Sigmoid colon (tissue), 7 donors: ENCODE measurements around the gene PPP1R3G. TPM values are rescaled to one million over a fixed set of nuclear protein-coding genes. Genes with fewer than 3 reads are reported as not detected.
A peak's percentile ranks its signal among the peaks of the same experiment; 100 is the strongest.

Experiments used
- DNase-seq: peaks from one replicate; pipeline ENCODE4 v3.0.0-alpha.2; 2019
- H3K27ac ChIP-seq, 4 donors: fragments of 200-600 bp; sonication (generic); one replicate each; pipeline ENCODE4 v1.5.1; 2016 to 2019; ENCODE audit warnings: mild to moderate bottlenecking in 1 of 4
- H3K27me3 ChIP-seq, 3 donors: fragments of 200-600 bp; sonication (generic); one replicate each; pipeline ENCODE4 v1.5.1; 2019; ENCODE audit warnings: mild to moderate bottlenecking in 1 of 3
- H3K36me3 ChIP-seq, 4 donors: fragments of 200-600 bp; sonication (generic); one replicate each; pipeline ENCODE4 v1.5.1; 2016 to 2019
- H3K4me1 ChIP-seq, 4 donors: fragments of 200-600 bp; sonication (generic); one replicate each; pipeline ENCODE4 v1.5.1; 2017 to 2019
- H3K4me3 ChIP-seq, 4 donors: fragments of 200-600 bp; sonication (generic); one replicate each; pipeline ENCODE4 v1.5.1; 2017 to 2019; ENCODE audit warnings: mild to moderate bottlenecking in 2 of 4, moderate library complexity in 1 of 4
- H3K9me3 ChIP-seq, 4 donors: fragments of 200-600 bp in 3 of 4; sonication (generic) in 3 of 4; one replicate each; pipeline versions ENCODE4 v1.5.1 to v1.6.1; 2013 to 2019
- EP300 ChIP-seq, 4 donors: sonication (generic); formaldehyde crosslinking; IDR thresholded peaks; one replicate each; pipeline ENCODE4 v1.6.1; 2017; ENCODE audit warnings: antibody characterized with exemption in 4 of 4
- POLR2A ChIP-seq, 2 donors: fragments of 450-650 bp; IDR thresholded peaks; one replicate each; pipeline ENCODE4 v1.6.1; 2016; ENCODE audit warnings: antibody characterized with exemption in 2 of 2, mild to moderate bottlenecking in 2 of 2, moderate library complexity in 2 of 2
- POLR2AphosphoS5 ChIP-seq, 4 donors: sonication (generic); formaldehyde crosslinking; IDR thresholded peaks; one replicate each; pipeline ENCODE4 v1.6.1; 2017; ENCODE audit warnings: antibody characterized with exemption in 4 of 4
- WGBS, 2 donors: extraction: QIAGEN DNeasy Blood & Tissue Kit; methylation state at CpG; one replicate each; pipeline ENCODE4 v1.1.7; 2013; 5-methylcytosine and 5-hydroxymethylcytosine counted together
- intact Hi-C: fragments of 100-400 bp; cut with DNase I; formaldehyde crosslinking; loops from one replicate; pipeline ENCODE4 v1.15.1; 2023
- polyA plus RNA-seq, 3 donors: library from polyadenylated mRNA; stranded (reverse); fragments of 200-250 nt; gene quantifications; one replicate each; pipeline ENCODE4 v1.2.3, GENCODE V29; 2013
- total RNA-seq, 4 donors: library from RNA; depleted of rRNA; stranded (reverse); fragments of >200 nt; gene quantifications; one replicate each; pipeline ENCODE4 v1.1.0, GENCODE V29; 2016
- TF ChIP-seq, protein P1 (sequence below), 4 experiments: fragments of 450-650 bp in 3 of 4; fragments of 200-600 bp in 1 of 4; IDR thresholded peaks; one replicate each; pipeline ENCODE4 v1.5.1; 2016 to 2019; ENCODE audit warnings: antibody characterized with exemption in 4 of 4, mild to moderate bottlenecking in 3 of 4, moderate library complexity in 2 of 4
- donor health status: healthy with polysubstance abuse.
- donor health status: Bipolar disorder and iron deficiency.
- donor health status: healthy.

PPP1R3G gene
- total and polyA plus RNA-seq, 7 donors: under 0.01 to 3.0 (median 1.8) TPM

- TF ChIP-seq, protein P1, sequence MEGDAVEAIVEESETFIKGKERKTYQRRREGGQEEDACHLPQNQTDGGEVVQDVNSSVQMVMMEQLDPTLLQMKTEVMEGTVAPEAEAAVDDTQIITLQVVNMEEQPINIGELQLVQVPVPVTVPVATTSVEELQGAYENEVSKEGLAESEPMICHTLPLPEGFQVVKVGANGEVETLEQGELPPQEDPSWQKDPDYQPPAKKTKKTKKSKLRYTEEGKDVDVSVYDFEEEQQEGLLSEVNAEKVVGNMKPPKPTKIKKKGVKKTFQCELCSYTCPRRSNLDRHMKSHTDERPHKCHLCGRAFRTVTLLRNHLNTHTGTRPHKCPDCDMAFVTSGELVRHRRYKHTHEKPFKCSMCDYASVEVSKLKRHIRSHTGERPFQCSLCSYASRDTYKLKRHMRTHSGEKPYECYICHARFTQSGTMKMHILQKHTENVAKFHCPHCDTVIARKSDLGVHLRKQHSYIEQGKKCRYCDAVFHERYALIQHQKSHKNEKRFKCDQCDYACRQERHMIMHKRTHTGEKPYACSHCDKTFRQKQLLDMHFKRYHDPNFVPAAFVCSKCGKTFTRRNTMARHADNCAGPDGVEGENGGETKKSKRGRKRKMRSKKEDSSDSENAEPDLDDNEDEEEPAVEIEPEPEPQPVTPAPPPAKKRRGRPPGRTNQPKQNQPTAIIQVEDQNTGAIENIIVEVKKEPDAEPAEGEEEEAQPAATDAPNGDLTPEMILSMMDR (IDR thresholded peaks at IDR 0.05): no peak
- TF ChIP-seq POLR2A (IDR thresholded peaks at IDR 0.05) (no peak), EP300 (IDR thresholded peaks at IDR 0.05) (no peak)
Measured at GRCh38 chr6:5130135-5130866, 45.2 kb downstream of the PPP1R3G start.

DNA sequence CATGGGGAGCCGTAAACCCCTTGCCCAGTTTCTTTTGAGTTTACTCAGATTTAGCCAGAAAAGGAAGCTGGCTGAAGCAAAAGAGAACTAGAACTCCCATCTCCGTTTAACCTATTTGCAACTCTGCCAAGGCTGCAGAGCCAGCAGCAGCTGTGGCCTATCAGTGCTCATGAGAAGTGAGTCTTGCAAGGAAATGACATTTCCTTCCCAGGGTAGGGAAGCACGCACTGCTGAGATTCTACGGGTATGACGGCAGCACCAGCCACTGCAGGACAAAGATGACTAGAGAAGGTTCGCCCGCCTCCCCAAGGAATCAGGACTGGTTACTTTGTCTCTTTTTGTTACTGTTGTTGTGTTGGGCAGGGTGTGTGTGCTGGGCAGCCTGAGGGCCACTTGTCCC is 47.6 kb downstream of the PPP1R3G start:
- peak; percentile 89 for DNase-seq
- WGBS, 2 donors: 42 to 81% methylated on average over 7 of the region's 7 CpGs
- TF ChIP-seq EP300 (IDR thresholded peaks at IDR 0.05) (no peak), POLR2AphosphoS5 (IDR thresholded peaks at IDR 0.05) (peak; percentile 37 to 71 (median 67))
- Histone ChIP-seq H3K4me1 (peaks cover 0 to 12% (median 3%) of the 10 kb centered on the region in 4 donors), H3K36me3 (no peaks in the 10 kb centered on the region), H3K27me3 (no peaks in the 10 kb centered on the region), H3K27ac (peak overlapping the region; percentile 24 to 66 (median 56)), H3K4me3 (peak overlapping the region in 2 of 4 donors; percentile 6 to 18), H3K9me3 (no peaks in the 10 kb centered on the region)
- intact Hi-C loops: no loop called here

More at GRCh38 chr6:5130135-5130866, 45.2 kb downstream of the PPP1R3G start:
- intact Hi-C loops: no loop called here
- Histone ChIP-seq H3K9me3 (no peaks in the 10 kb centered on the region), H3K27ac (no peak overlapping the region), H3K4me3 (no peak overlapping the region), H3K36me3 (no peaks in the 10 kb centered on the region), H3K27me3 (no peaks in the 10 kb centered on the region), H3K4me1 (peaks cover 0 to 12% (median 3%) of the 10 kb centered on the region in 4 donors)
- 91 to 92% methylated on average over 10 of the region's 10 CpGs for WGBS, 2 donors
- no peak for DNase-seq

DNA sequence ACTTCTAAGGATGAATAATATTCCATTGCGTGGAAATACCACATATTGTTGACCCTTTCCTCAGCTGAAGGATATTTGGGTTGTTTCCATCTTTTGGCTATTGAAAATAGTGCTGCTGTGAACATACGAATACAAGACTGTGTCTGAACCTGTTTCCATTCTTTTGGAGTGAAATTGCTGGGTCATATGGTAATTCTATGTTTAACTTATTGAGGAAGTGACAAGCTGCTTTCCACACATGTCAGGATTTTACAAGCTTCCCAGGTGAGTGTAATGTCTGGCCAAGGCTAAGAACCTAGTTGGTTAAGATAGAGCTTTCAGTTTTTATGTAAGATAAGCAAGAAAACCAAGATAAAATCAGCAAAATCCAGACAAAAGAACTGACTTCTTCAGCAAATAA is 48.8 kb downstream of the PPP1R3G start:
- peaks cover 0 to 12% (median 3%) of the 10 kb centered on the region in 4 donors for H3K4me1 ChIP-seq
- TF ChIP-seq POLR2A (IDR thresholded peaks at IDR 0.05) (no peak), EP300 (IDR thresholded peaks at IDR 0.05) (no peak), POLR2AphosphoS5 (IDR thresholded peaks at IDR 0.05) (no peak)
- TF ChIP-seq, protein P1 (IDR thresholded peaks at IDR 0.05): no peak
- intact Hi-C loops: no loop called here
- DNase-seq: no peak
- H3K27me3 ChIP-seq: no peaks in the 10 kb centered on the region
- WGBS, 2 donors: 43 to 78% methylated on average over 2 of the region's 2 CpGs
- no peaks in the 10 kb centered on the region for H3K36me3 ChIP-seq
- no peak overlapping the region for H3K4me3 ChIP-seq
- no peak overlapping the region for H3K27ac ChIP-seq
- H3K9me3 ChIP-seq: no peaks in the 10 kb centered on the region

DNA sequence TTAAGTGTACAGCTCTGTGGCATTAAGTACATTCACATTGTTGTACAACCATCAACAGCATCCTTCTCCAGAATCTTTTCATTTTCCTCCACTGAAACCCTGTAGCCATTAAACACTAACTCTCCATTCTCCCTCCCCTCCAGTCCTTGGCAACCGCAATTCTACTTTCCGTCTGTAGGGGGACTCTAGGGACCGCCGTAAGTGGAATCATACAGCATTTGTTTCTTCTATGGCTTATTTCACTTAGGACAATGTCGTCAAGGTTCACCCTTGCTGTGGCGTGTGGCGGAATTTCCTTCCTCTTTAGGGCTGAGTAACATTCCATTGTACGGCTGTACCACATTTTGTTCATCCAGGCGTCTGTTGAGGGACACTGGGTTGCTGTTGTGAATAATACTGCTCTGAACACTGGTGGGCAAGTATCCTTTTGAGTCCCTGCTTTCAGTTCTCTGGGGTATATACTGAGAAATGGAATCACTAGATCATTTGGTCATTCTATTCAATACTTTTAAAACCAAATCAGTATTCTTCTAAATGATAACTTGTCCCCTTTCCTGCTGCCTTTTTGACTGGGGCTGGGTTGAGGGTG is 50.7 kb downstream of the PPP1R3G start:
- Histone ChIP-seq H3K27ac (no peak overlapping the region), H3K9me3 (no peaks in the 10 kb centered on the region), H3K4me1 (peaks cover 0 to 12% (median 3%) of the 10 kb centered on the region in 4 donors), H3K36me3 (no peaks in the 10 kb centered on the region), H3K27me3 (no peaks in the 10 kb centered on the region), H3K4me3 (no peak overlapping the region)
- no peak for DNase-seq
- intact Hi-C loops: no loop called here
- TF ChIP-seq EP300 (IDR thresholded peaks at IDR 0.05) (no peak), POLR2AphosphoS5 (IDR thresholded peaks at IDR 0.05) (no peak), POLR2A (IDR thresholded peaks at IDR 0.05) (no peak)
- TF ChIP-seq, protein P1 (IDR thresholded peaks at IDR 0.05): peak in 2 of 4 experiments; percentile 31 to 54
- WGBS, 2 donors: 70 to 82% methylated on average over 9 of the region's 9 CpGs

GRCh38 chr6:5136851-5137250 is 51.7 kb downstream of the PPP1R3G start:
- Histone ChIP-seq H3K27me3 (no peaks in the 10 kb centered on the region), H3K36me3 (no peaks in the 10 kb centered on the region), H3K4me3 (no peak overlapping the region), H3K9me3 (no peaks in the 10 kb centered on the region), H3K27ac (no peak overlapping the region), H3K4me1 (peaks cover 0 to 12% (median 3%) of the 10 kb centered on the region in 4 donors)
- DNase-seq: no peak
- WGBS, 2 donors: 89 to 95% methylated on average over 8 of the region's 8 CpGs
- TF ChIP-seq EP300 (IDR thresholded peaks at IDR 0.05) (no peak), POLR2A (IDR thresholded peaks at IDR 0.05) (no peak), POLR2AphosphoS5 (IDR thresholded peaks at IDR 0.05) (no peak)
- TF ChIP-seq, protein P1 (IDR thresholded peaks at IDR 0.05): no peak
- intact Hi-C loops: no loop called here
